Fibroblast of the aortic adventitia (primary cell): ENCODE results near the gene MTREX. TPM values are rescaled to one million over a fixed set of nuclear protein-coding genes. Genes with fewer than 3 reads are reported as not detected.

Experiments
- DNase-seq: peaks from one replicate; pipeline ENCODE4 v3.0.0-alpha.2; 2010; ENCODE audit warnings: low read depth
- H3K4me3 ChIP-seq: 2 replicates; pipeline ENCODE4 v1.5.1; 2011; ENCODE audit warnings: low read depth, mild to moderate bottlenecking, control low read depth, low read length, moderate library complexity
- total RNA-seq: library from RNA; depleted of rRNA; stranded (reverse); fragments of >200 nt; gene quantifications from 2 replicates; pipeline ENCODE4 v1.2.3, GENCODE V29; 2012; ENCODE audit warnings: low replicate concordance
- TF ChIP-seq, protein P1 (sequence below): IDR thresholded peaks from 2 replicates; pipeline ENCODE4 v1.5.1; 2011; ENCODE audit warnings: mild to moderate bottlenecking, low read length, control low read depth, inconsistent platforms; ENCODE audit not compliant: insufficient read depth

MTREX gene
- total RNA-seq, 1 donor, result 123 TPM

DNA sequence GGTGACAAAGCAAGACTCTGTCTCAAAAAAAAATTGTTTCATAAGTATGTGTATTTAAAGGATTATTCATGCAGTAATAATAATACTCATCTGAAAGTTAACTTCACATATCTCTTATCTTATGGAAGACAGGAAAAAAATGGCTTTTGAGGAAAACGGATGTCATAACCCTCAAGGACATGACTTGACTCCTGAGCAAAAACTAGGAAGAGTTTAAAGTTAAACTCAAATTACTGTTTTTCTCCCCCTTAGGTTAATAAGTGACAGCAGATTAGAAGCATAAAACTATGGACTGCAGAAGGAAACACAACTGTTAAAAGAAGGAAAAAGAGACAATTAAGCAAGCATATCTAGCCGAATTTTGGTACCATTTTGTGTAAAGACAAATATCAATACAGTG, 16.8 kb upstream of the MTREX start:
- no peak overlapping the region for H3K4me3 ChIP-seq
- DNase-seq, result no peak
- TF ChIP-seq, protein P1, sequence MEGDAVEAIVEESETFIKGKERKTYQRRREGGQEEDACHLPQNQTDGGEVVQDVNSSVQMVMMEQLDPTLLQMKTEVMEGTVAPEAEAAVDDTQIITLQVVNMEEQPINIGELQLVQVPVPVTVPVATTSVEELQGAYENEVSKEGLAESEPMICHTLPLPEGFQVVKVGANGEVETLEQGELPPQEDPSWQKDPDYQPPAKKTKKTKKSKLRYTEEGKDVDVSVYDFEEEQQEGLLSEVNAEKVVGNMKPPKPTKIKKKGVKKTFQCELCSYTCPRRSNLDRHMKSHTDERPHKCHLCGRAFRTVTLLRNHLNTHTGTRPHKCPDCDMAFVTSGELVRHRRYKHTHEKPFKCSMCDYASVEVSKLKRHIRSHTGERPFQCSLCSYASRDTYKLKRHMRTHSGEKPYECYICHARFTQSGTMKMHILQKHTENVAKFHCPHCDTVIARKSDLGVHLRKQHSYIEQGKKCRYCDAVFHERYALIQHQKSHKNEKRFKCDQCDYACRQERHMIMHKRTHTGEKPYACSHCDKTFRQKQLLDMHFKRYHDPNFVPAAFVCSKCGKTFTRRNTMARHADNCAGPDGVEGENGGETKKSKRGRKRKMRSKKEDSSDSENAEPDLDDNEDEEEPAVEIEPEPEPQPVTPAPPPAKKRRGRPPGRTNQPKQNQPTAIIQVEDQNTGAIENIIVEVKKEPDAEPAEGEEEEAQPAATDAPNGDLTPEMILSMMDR, result no peak

DNA sequence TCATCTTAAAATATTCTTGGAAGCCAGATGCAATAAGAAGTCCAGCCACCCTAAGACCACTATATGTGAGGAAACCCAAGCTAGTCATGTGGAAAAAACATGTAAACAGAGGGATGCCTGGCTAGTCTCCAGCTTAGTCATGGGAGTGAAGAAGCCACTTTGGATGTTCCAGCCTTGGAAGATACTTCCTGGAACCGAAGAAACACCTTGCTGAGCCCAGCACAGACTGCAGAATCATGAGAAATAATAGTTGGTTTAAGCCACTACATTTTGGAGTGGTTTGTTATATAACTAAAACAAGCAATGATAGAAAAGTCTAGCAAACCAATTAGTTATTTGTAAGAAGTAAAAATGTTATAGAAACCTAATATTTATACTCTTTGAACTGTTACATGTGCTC, 12.9 kb upstream of the MTREX start:
- no peak overlapping the region for H3K4me3 ChIP-seq
- TF ChIP-seq, protein P1, result no peak

DNA sequence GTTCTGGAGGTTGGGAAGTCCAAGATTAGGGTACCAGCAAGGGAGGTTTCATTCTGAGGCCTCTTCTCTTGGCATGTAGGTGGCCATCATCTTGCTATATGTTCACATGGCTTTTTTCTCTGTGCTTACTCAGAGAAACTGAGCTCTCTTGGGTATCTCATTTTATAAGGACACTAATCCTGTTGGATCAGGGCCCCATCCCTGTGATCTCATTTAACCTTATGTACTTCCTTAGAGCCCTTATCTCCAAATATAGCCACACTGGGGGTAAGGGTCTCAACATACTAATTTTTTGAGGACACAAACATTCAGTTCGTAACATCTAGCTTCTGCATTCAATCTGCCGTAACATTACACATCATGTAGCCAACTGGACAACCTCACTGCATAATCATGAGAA, 6.9 kb upstream of the MTREX start:
- H3K4me3 ChIP-seq, result no peak overlapping the region
- DNase-seq, result no peak
- TF ChIP-seq, protein P1, result no peak

More for the DNA sequence above, 12.9 kb upstream of the MTREX start:
- no peak for DNase-seq

DNA sequence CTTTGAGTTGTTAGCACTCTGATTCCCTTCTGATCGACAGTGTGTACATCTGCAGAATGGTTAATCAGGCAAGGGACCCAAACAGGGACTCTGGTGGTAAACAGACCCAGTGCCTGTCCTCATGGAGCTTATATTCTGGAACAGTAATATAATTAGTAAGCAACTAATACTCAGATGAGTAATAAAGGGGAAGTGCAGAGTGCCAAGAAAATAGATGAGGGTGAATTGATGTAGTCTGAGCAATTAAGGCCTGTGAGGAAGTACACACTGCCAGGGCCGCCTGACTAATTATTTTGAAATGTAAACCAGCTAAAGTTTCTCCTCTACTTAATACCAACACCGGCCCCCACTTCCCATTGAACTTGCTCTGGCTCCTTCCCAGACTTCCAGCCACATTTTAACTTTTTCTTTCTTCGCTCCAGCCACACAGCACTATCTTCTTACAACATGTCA, 4.5 kb upstream of the MTREX start:
- DNase-seq, result peak; percentile 74
- H3K4me3 ChIP-seq, result no peak overlapping the region
- TF ChIP-seq, protein P1, result no peak

DNA sequence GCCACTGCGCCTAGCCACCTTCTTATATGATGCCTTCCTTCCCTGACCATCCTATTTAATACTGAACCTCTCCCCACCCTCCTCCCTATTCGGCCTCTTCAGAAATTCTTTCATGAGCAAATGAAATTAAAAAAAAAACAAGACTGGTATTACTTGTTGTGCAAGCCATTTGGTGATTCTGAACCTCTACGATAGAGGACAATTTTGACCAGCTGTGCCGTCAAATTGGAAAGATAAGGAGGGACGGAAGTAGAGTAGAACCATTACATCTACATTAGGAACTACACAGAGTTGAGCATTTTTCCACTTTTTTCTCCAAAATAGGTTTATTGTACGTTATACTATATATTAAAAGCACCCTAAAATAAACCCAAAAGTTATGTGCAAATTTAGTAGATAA, 3.2 kb upstream of the MTREX start:
- no peak for DNase-seq
- no peak overlapping the region for H3K4me3 ChIP-seq
- TF ChIP-seq, protein P1, result no peak

DNA sequence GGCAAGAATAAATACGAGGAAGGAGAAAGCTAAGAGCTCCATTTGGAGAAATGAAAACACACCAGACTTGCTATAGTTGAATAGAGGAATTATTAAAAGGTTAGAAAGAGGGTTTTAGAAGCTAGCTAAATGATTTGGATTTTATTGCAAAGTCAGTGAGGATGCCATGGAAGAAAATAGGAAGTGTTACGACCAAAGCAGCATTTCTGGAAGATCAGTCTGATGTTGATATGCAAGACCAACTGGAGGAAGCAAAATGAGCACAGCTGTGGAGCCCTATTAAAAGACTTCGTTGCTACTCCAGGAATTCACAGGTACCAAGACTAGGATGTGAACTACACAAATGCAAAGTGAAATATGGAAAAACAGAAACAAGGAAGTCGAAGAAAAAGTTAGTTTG, 2.4 kb upstream of the MTREX start:
- TF ChIP-seq, protein P1, result no peak
- peak overlapping the region; percentile 97 for H3K4me3 ChIP-seq
- DNase-seq, result no peak
